Measurements from ENCODE around the gene ZNF654. TPM values are rescaled to one million over a fixed set of nuclear protein-coding genes. Genes with fewer than 3 reads are reported as not detected.
A peak's percentile ranks its signal among the peaks of the same experiment; 100 is the strongest.

ZNF654 gene
- polyA plus RNA-seq (2012; rRNA removed) = 1.6 and 1.7 TPM in 2 replicates
- polyA plus RNA-seq (2012; cell fraction: cytosol; rRNA removed) = 1.6 and 2.3 TPM in 2 replicates
- polyA plus RNA-seq (2012; cell fraction: nucleus; rRNA removed) = 1.6 and 3.0 TPM in 2 replicates

- Histone ChIP-seq H3K4me2 (peak within 1 kb of the TSS; percentile 87), H3K4me3 (ENCODE audit: low read depth in 2 of 2, low read length in 1 of 2) (peak within 1 kb of the TSS; percentile 93 to 95), H2AFZ (ENCODE audit: low read depth) (peak within 1 kb of the TSS; percentile 76), H4K20me1 (ENCODE audit: insufficient read depth) (peaks cover 33% of the 10 kb centered on the region), H3K9me2 (no peaks in the 10 kb centered on the region), H3K4me1 (ENCODE audit: control insufficient read depth in 1 of 2, insufficient read depth in 2 of 2, low read depth in 1 of 2, low read length in 1 of 2) (peaks cover 7 to 16% of the 10 kb centered on the region in 2 experiments; a peak in 2 of 4 replicates), H3K79me2 (ENCODE audit: insufficient read depth) (peaks cover 84% of the 10 kb centered on the region), H3K27ac (ENCODE audit: low read depth in 2 of 2, low read length in 1 of 2) (peak within 1 kb of the TSS; percentile 91 to 98), H3K9me3 (no peaks in the 10 kb centered on the region), H3K27me3 (ENCODE audit: insufficient read depth) (no peaks in the 10 kb centered on the region), H3K36me3 (replicated peaks in 1 of 2; ENCODE audit: control insufficient read depth in 1 of 2, insufficient read depth in 2 of 2, low read length in 1 of 2) (peaks cover 28 to 37% of the 10 kb centered on the region in 2 experiments), H3F3A (replicated peaks; ENCODE audit: insufficient read depth) (no peaks in the 10 kb centered on the region), H3K9ac (peak within 1 kb of the TSS; percentile 87)
- CTCF ChIA-PET = interaction anchor here (0.6 to 1.2 kb wide), 3 partner anchors 31 to 65 kb away, joined by 3 to 7 read pairs (median 5); no protein-coding TSS in a partner anchor
- DNase-seq = peak; percentile 97
- WGBS (ENCODE audit: low lambda C conversion rate) = under 1% methylated on average over 64 of the region's 76 CpGs
- POLR2A ChIA-PET = interaction anchor here (0.7 to 1.8 kb wide), 5 partner anchors 9 to 117 kb away, joined by 3 to 17 read pairs (median 3); partner anchors contain the start of gene C3orf38
- TF ChIP-seq FOXJ3 (CRISPR knock-in tag; IDR thresholded peaks at IDR 0.05) = no peak
- TF ChIP-seq JUND (IDR thresholded peaks at IDR 0.05) = no peak
- no peak for TF ChIP-seq TEAD4 (IDR thresholded peaks at IDR 0.05; ENCODE audit: borderline replicate concordance, insufficient read depth)
- TF ChIP-seq EP300 (IDR thresholded peaks at IDR 0.05; ENCODE audit: borderline replicate concordance in 1 of 2, low read depth in 1 of 2, low read length in 1 of 2) = peak in 1 of 2 experiments; percentile 7; a peak in 1 of 4 replicates
- peak; percentile 48 for TF ChIP-seq MXI1 (IDR thresholded peaks at IDR 0.05; ENCODE audit: low read depth, low read length)
- no peak for TF ChIP-seq TCF12 (IDR thresholded peaks at IDR 0.05)
- no peak for TF ChIP-seq FOSL2 (IDR thresholded peaks at IDR 0.05; ENCODE audit: borderline replicate concordance, low read depth)
- no peak for TF ChIP-seq NFIC (IDR thresholded peaks at IDR 0.05; ENCODE audit: borderline replicate concordance)
- no peak for TF ChIP-seq RAD21 (IDR thresholded peaks at IDR 0.05; ENCODE audit: low read length)
- no peak for TF ChIP-seq EZH2phosphoT487 (IDR thresholded peaks at IDR 0.05; ENCODE audit: borderline replicate concordance, low read depth)
- TF ChIP-seq TAF1 (IDR thresholded peaks at IDR 0.05; ENCODE audit: borderline replicate concordance, low read depth, low read length) = peak; percentile 16; the same call in 1 of the 2 replicates
- no peak for TF ChIP-seq FOXM1 (IDR thresholded peaks at IDR 0.05; ENCODE audit: low read depth)
- TF ChIP-seq NRF1 (IDR thresholded peaks at IDR 0.05; ENCODE audit: low read depth, low read length) = peak; percentile 26; the same call in 1 of the 2 replicates
- peak; percentile 97 for TF ChIP-seq IRF3 (IDR thresholded peaks at IDR 0.05; ENCODE audit: low read depth, low read length)
- TF ChIP-seq PBX3 (IDR thresholded peaks at IDR 0.05) = peak; percentile 100
- 0 out of 2 replicates have a peak, but pooled peaks have one; percentile 11 for TF ChIP-seq YY1 (IDR thresholded peaks at IDR 0.05; ENCODE audit: low read depth)
- TF ChIP-seq RCOR1 (IDR thresholded peaks at IDR 0.05; ENCODE audit: low read length) = no peak
- peak; percentile 95 for TF ChIP-seq CHD2 (IDR thresholded peaks at IDR 0.05; ENCODE audit: low read length, partially characterized antibody)
- TF ChIP-seq USF2 (IDR thresholded peaks at IDR 0.05; ENCODE audit: borderline replicate concordance, low read depth, low read length) = no peak
- TF ChIP-seq RFX5 (IDR thresholded peaks at IDR 0.05; ENCODE audit: low read length) = no peak
- TF ChIP-seq ELF1 (IDR thresholded peaks at IDR 0.05) = peak; percentile 90
- TF ChIP-seq MEF2A (IDR thresholded peaks at IDR 0.05; ENCODE audit: borderline replicate concordance, low read depth) = no peak
- no peak for TF ChIP-seq SMC3 (IDR thresholded peaks at IDR 0.05; ENCODE audit: low read depth, low read length)
- peak; percentile 82; the same call in 1 of the 2 replicates for TF ChIP-seq SIN3A (IDR thresholded peaks at IDR 0.05; ENCODE audit: borderline replicate concordance, low read depth, low read length)
- TF ChIP-seq, protein P1, sequence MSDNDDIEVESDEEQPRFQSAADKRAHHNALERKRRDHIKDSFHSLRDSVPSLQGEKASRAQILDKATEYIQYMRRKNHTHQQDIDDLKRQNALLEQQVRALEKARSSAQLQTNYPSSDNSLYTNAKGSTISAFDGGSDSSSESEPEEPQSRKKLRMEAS (IDR thresholded peaks at IDR 0.05; ENCODE audit: low read depth) = 0 out of 2 replicates have a peak, but pooled peaks have one; percentile 5
- no peak for TF ChIP-seq RXRA (IDR thresholded peaks at IDR 0.05; ENCODE audit: borderline replicate concordance, low read depth)
- 0 out of 2 replicates have a peak, but pooled peaks have one; percentile 28 for TF ChIP-seq ZBTB33 (IDR thresholded peaks at IDR 0.05; ENCODE audit: borderline replicate concordance, low read depth)
Measured at GRCh38 chr3:88058581-88059379, at the start of gene ZNF654, which contains the start of gene CGGBP1. TSS of gene ZNF654 (plus strand) at chr3:88059255. CDS start at chr3:88059320, 65 bp downstream. TSS of gene CGGBP1 (minus strand) at chr3:88059005. CDS start at chr3:88055976, 3,029 bp downstream.

Data from SK-N-SH (cell line).